H1 (cell line): ENCODE data around the gene RTF2. TPM values are rescaled to one million over a fixed set of nuclear protein-coding genes. Genes with fewer than 3 reads are reported as not detected.

Experiments used
- CTCF ChIA-PET: fragments of 300-600 bp; sonication (Branson Sonifier 250); formaldehyde crosslinking; loops from one replicate; lab custom pipeline; 2021; ENCODE audit not compliant: partially characterized antibody; lab: Charles Lee
- POLR2A ChIA-PET: fragments of 300-600 bp; sonication (Branson Sonifier 250); formaldehyde crosslinking; loops from one replicate; lab custom pipeline; 2021; ENCODE audit warnings: inconsistent platforms; ENCODE audit not compliant: partially characterized antibody; lab: Charles Lee
- DNase-seq, 2 experiments: peaks; one replicate each; pipeline versions ENCODE4 v3.0.0 to v3.0.0-alpha.2; 2010 to 2022; ENCODE audit warnings: low spot score in 2 of 2, low read depth in 1 of 2, mixed read lengths in 1 of 2
- FAIRE-seq: peaks from 2 replicates; lab custom pipeline; 2011; peaks lifted over from hg19 to GRCh38; lab: Jason Lieb, UNC
- H2AFZ ChIP-seq: 2 replicates; pipeline ENCODE4 v1.8.1; 2012; ENCODE audit warnings: low read length, inconsistent platforms
- H2AK5ac ChIP-seq: 2 replicates; pipeline ENCODE4 v1.6.1; 2013; ENCODE audit warnings: low read depth, low read length
- H2BK120ac ChIP-seq: replicated peaks from 2 replicates; pipeline ENCODE3; 2013; ENCODE audit warnings: low read depth, low read length, inconsistent platforms
- H2BK12ac ChIP-seq: 2 replicates; pipeline ENCODE4 v1.6.1; 2013; ENCODE audit warnings: low read depth, low read length
- H2BK15ac ChIP-seq: 2 replicates; pipeline ENCODE4 v1.6.1; 2013; ENCODE audit warnings: low read length
- H2BK20ac ChIP-seq: 2 replicates; pipeline ENCODE4 v1.6.1; 2013; ENCODE audit warnings: low read length
- H2BK5ac ChIP-seq: 2 replicates; pipeline ENCODE4 v1.6.1; 2013; ENCODE audit warnings: low read depth, low read length
- H3K14ac ChIP-seq: 2 replicates; pipeline ENCODE4 v1.6.1; 2013; ENCODE audit warnings: inconsistent platforms; ENCODE audit not compliant: insufficient read length
- H3K18ac ChIP-seq: 2 replicates; pipeline ENCODE4 v1.6.1; 2013; ENCODE audit warnings: low read length; ENCODE audit errors: extremely low read depth
- H3K23ac ChIP-seq: 2 replicates; pipeline ENCODE4 v1.6.1; 2013; ENCODE audit warnings: inconsistent platforms; ENCODE audit not compliant: insufficient read length
- H3K23me2 ChIP-seq: 2 replicates; pipeline ENCODE4 v1.6.1; 2013; ENCODE audit warnings: low read depth, low read length
- H3K27ac ChIP-seq: 2 replicates; pipeline ENCODE4 v1.6.1; 2011; ENCODE audit warnings: low read depth, low read length, inconsistent platforms
- H3K27me3 ChIP-seq, 4 experiments: replicated peaks in 1 of 4; 1 replicate in 1 of 4; 2 replicates in 3 of 4; pipeline versions ENCODE4 v1.6.1 to v1.8.1; 2011 to 2013; ENCODE audit warnings: low read length in 3 of 4, mild to moderate bottlenecking in 3 of 4, inconsistent platforms in 2 of 4, mixed read lengths in 2 of 4, moderate library complexity in 1 of 4; ENCODE audit not compliant: control insufficient read depth in 3 of 4, insufficient read depth in 3 of 4; ENCODE audit errors: extremely low read depth in 1 of 4
- H3K36me3 ChIP-seq, 4 experiments: 2 replicates each; pipeline versions ENCODE4 v1.6.1 to v1.8.1; 2011 to 2013; ENCODE audit warnings: mild to moderate bottlenecking in 4 of 4, low read length in 3 of 4, moderate library complexity in 2 of 4, control low read depth in 1 of 4, inconsistent platforms in 1 of 4; ENCODE audit not compliant: insufficient read depth in 4 of 4, control insufficient read depth in 2 of 4
- H3K4ac ChIP-seq: replicated peaks from 2 replicates; pipeline ENCODE3; 2013; ENCODE audit warnings: low read length, low read depth, mixed read lengths, inconsistent platforms; ENCODE audit not compliant: insufficient read length
- H3K4me1 ChIP-seq, 4 experiments: replicated peaks in 1 of 4; 1 replicate in 1 of 4; 2 replicates in 3 of 4; pipeline versions ENCODE4 v1.6.1 to v1.8.1; 2011 to 2013; ENCODE audit warnings: low read length in 3 of 4, inconsistent platforms in 2 of 4, mixed read lengths in 1 of 4; ENCODE audit not compliant: insufficient read depth in 4 of 4, control insufficient read depth in 3 of 4
- H3K4me2 ChIP-seq, 2 experiments: 2 replicates each; pipeline versions ENCODE4 v1.6.1 to v1.8.1; 2011 to 2013; ENCODE audit warnings: low read depth in 2 of 2, low read length in 2 of 2, control low read depth in 1 of 2, inconsistent platforms in 1 of 2, mild to moderate bottlenecking in 1 of 2; ENCODE audit not compliant: insufficient read depth in 1 of 2
- H3K4me3 ChIP-seq, 4 experiments: fragments of 200-600, 300-600 bp in 1 of 4; sonication (generic), shearing (Covaris generic), sonication (Bioruptor Twin) in 1 of 4; 2 replicates each; pipeline versions ENCODE4 v1.5.1 to v1.8.1; 2011 to 2016; ENCODE audit warnings: low read length in 4 of 4, low read depth in 3 of 4, control low read depth in 2 of 4, inconsistent platforms in 2 of 4, mild to moderate bottlenecking in 2 of 4, mixed read lengths in 1 of 4, moderate library complexity in 1 of 4; ENCODE audit not compliant: insufficient read depth in 2 of 4; ENCODE audit errors: extremely low read depth in 1 of 4
- H3K56ac ChIP-seq: replicated peaks from 2 replicates; pipeline ENCODE3; 2013; ENCODE audit warnings: low read depth, mild to moderate bottlenecking, mixed read lengths, low read length, inconsistent platforms; ENCODE audit not compliant: insufficient read length
- H3K79me1 ChIP-seq: 2 replicates; pipeline ENCODE4 v1.6.1; 2013; ENCODE audit warnings: low read depth, low read length, control low read depth
- H3K79me2 ChIP-seq, 2 experiments: 2 replicates each; pipeline versions ENCODE4 v1.6.1 to v1.8.1; 2012 to 2013; ENCODE audit warnings: low read length in 2 of 2, mild to moderate bottlenecking in 2 of 2, inconsistent platforms in 1 of 2; ENCODE audit not compliant: insufficient read depth in 2 of 2, control insufficient read depth in 1 of 2
- H3K9ac ChIP-seq, 4 experiments: replicated peaks in 1 of 4; 1 replicate in 1 of 4; 2 replicates in 3 of 4; pipeline versions ENCODE4 v1.6.1 to v1.8.1; 2011 to 2013; ENCODE audit warnings: low read depth in 3 of 4, low read length in 3 of 4, control low read depth in 2 of 4, mild to moderate bottlenecking in 2 of 4, moderate library complexity in 2 of 4, inconsistent platforms in 1 of 4; ENCODE audit errors: extremely low read depth in 1 of 4
- H3K9me3 ChIP-seq, 2 experiments: 2 replicates each; pipeline versions ENCODE4 v1.6.1 to v1.8.1; 2012 to 2013; ENCODE audit warnings: mild to moderate bottlenecking in 2 of 2, moderate library complexity in 2 of 2, control low read depth in 1 of 2, inconsistent platforms in 1 of 2, low read depth in 1 of 2, low read length in 1 of 2, mixed read lengths in 1 of 2; ENCODE audit not compliant: insufficient read depth in 2 of 2
- H4K20me1 ChIP-seq, 2 experiments: replicated peaks in 1 of 2; 2 replicates each; pipeline versions ENCODE3 to v1.8.1; 2011 to 2013; ENCODE audit warnings: inconsistent platforms in 2 of 2, low read length in 2 of 2, mild to moderate bottlenecking in 1 of 2; ENCODE audit not compliant: insufficient read depth in 2 of 2, control insufficient read depth in 1 of 2
- H4K5ac ChIP-seq: 2 replicates; pipeline ENCODE4 v1.6.1; 2013; ENCODE audit warnings: low read length, low read depth, mixed read lengths, inconsistent platforms; ENCODE audit not compliant: insufficient read length
- H4K8ac ChIP-seq: 2 replicates; pipeline ENCODE4 v1.8.0; 2013; ENCODE audit warnings: mild to moderate bottlenecking, moderate library complexity, low read length, inconsistent platforms; ENCODE audit not compliant: insufficient read depth; ENCODE audit errors: extremely low read depth
- H4K91ac ChIP-seq: replicated peaks from 2 replicates; pipeline ENCODE3; 2013; ENCODE audit warnings: low read length, mixed read lengths, inconsistent platforms; ENCODE audit not compliant: insufficient read length
- CBX5 ChIP-seq: fragments of 300-800, 300-1000 bp; sonication (generic); IDR thresholded peaks from 2 replicates; pipeline ENCODE4 v1.7.1; 2016; ENCODE audit warnings: antibody characterized with exemption, low read length, low read depth
- EZH2 ChIP-seq: fragments of 200-600 bp; sonication (generic); IDR thresholded peaks from 2 replicates; pipeline ENCODE4 v1.7.1; 2012; ENCODE audit warnings: low read depth, mild to moderate bottlenecking, moderate library complexity, low read length, inconsistent platforms; ENCODE audit not compliant: severe bottlenecking
- KDM5A ChIP-seq: fragments of 200-600 bp; IDR thresholded peaks from 2 replicates; pipeline ENCODE4 v1.7.1; 2012; ENCODE audit warnings: mild to moderate bottlenecking, low read length, inconsistent platforms, mixed read lengths
- POLR2A ChIP-seq, 2 experiments: IDR thresholded peaks; 1 replicate in 1 of 2; 2 replicates in 1 of 2; pipeline ENCODE4 v1.6.1; 2011; ENCODE audit warnings: low read depth in 2 of 2, low read length in 2 of 2, mild to moderate bottlenecking in 2 of 2; ENCODE audit errors: control extremely low read depth in 1 of 2
- RFX5 ChIP-seq: IDR thresholded peaks from 2 replicates; pipeline ENCODE4 v1.6.1; 2011; ENCODE audit warnings: low read depth, low read length, improper control_type of control experiment, borderline replicate concordance
- RXRA ChIP-seq: IDR thresholded peaks from 2 replicates; pipeline ENCODE4 v1.6.1; 2011; ENCODE audit warnings: low read depth, mild to moderate bottlenecking, low read length, moderate library complexity; ENCODE audit not compliant: insufficient read depth
- SP2 ChIP-seq: IDR thresholded peaks from 2 replicates; pipeline ENCODE4 v1.6.1; 2012; ENCODE audit warnings: mild to moderate bottlenecking, low read length, inconsistent platforms
- TCF12 ChIP-seq: IDR thresholded peaks from 2 replicates; pipeline ENCODE4 v1.6.1; 2011; ENCODE audit warnings: low read depth, mild to moderate bottlenecking, low read length
- WGBS, 2 experiments: shearing (Covaris generic) in 1 of 2; methylation state at CpG; one replicate each; pipeline versions ENCODE4 v1.1.6 to v1.1.7; 2013 to 2015; ENCODE audit warnings: low lambda C conversion rate in 2 of 2, mixed read lengths in 2 of 2, inconsistent platforms in 1 of 2, low coverage in 1 of 2, missing lambda C conversion rate in 1 of 2; ENCODE audit not compliant: insufficient replicate concordance in 2 of 2, insufficient coverage in 1 of 2, insufficient read length in 1 of 2; ENCODE audit errors: extremely low coverage in 1 of 2, missing lambda C conversion rate in 1 of 2; 5-methylcytosine and 5-hydroxymethylcytosine counted together
- polyA plus RNA-seq, 7 experiments: library from polyadenylated mRNA; depleted of rRNA in 3 of 7; stranded (reverse) in 5 of 7; unstranded in 2 of 7; fragments of >200 nt in 5 of 7; fragments of 200-250 nt in 2 of 7; gene quantifications; 1 replicate in 5 of 7; 2 replicates in 1 of 7; 4 replicates in 1 of 7; pipeline versions ENCODE4 v1.2.1 to v1.2.3, GENCODE V29; 2011 to 2013; ENCODE audit warnings: missing spikeins in 2 of 7, mixed read lengths in 2 of 7
- total RNA-seq: library from RNA; stranded (reverse); fragmentation: NEBNext Ultra II Directional; extraction: Animal tissue kit (Norgen Biotek cat#: 25700); gene quantifications from 2 replicates; pipeline ENCODE4 v1.2.1, GENCODE V29; 2021

The RTF2 gene
- total and polyA plus RNA-seq, 2 of the 8 experiments (the other 6 are each of a cell fraction or from before 2014, with no cell fraction given) = 33.9 to 51.2 TPM

DNA sequence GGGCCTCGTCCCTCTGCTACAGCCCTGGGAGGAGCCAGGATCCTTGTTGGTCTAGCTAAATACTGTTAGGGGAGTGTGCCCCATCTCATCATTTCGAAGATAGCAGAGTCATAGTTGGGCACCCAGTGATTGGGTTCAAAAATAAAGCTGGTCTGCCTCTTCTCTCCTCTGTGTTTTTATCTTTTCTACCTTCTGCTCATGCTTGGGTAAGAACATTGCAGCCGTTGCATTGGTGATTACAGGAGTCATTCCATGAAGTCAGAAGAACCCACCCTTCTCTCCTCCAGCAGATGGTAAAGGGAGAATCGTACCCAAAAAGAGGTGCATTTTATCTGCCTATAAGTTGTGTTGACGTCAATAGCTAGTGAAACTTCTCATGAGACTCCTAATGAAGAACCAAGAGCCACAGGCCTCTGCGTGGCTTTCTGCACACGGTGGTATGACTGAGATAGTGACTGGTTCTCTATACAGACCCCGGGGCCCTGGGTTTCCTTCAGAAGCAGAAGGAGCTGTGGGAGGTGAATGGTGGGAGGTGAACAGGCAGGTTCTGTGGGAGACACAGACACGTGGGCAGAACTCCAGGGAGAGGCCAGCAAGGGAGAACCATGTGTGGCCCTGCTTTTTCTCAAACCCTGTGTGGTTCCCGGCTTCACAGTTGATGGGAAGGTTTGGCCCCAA lies 50.4 kb downstream of the RTF2 start:
- Histone ChIP-seq H3K79me1 (no peaks in the 10 kb centered on the region), H3K23me2 (no peaks in the 10 kb centered on the region), H3K9me3 (peaks cover 7 to 21% of the 10 kb centered on the region in 2 experiments; a peak in 2 of 4 replicates), H3K36me3 (peaks cover 0 to 31% (median 23%) of the 10 kb centered on the region in 4 experiments; a peak in 6 of 8 replicates), H3K4me1 (no peaks in the 10 kb centered on the region), H3K9ac (no peak overlapping the region), H2BK15ac (no peak overlapping the region), H3K56ac (no peak overlapping the region), H3K23ac (no peak overlapping the region), H2AFZ (no peak overlapping the region), H2AK5ac (no peak overlapping the region), H2BK12ac (no peak overlapping the region), H4K91ac (no peak overlapping the region), H3K18ac (no peak overlapping the region), H2BK120ac (no peak overlapping the region), H3K4me3 (no peak overlapping the region), H3K14ac (no peak overlapping the region), H3K4ac (no peak overlapping the region), H3K27me3 (no peaks in the 10 kb centered on the region), H2BK5ac (no peak overlapping the region), H4K8ac (no peak overlapping the region), H3K27ac (no peak overlapping the region), H4K5ac (no peak overlapping the region), H2BK20ac (no peak overlapping the region), H3K79me2 (no peaks in the 10 kb centered on the region), H3K4me2 (no peak overlapping the region), H4K20me1 (no peaks in the 10 kb centered on the region)
- no peak for TF ChIP-seq CBX5
- TF ChIP-seq POLR2A (IDR thresholded peaks at IDR 0.05; ENCODE audit: control extremely low read depth in 1 of 2, low read depth in 2 of 2, low read length in 2 of 2) = no peak
- no peak for TF ChIP-seq RXRA
- no peak for TF ChIP-seq EZH2
- no peak for TF ChIP-seq KDM5A
- no peak for TF ChIP-seq SP2
- TF ChIP-seq RFX5 = no peak
- no peak for TF ChIP-seq TCF12
- CTCF ChIA-PET = no interaction called here
- 94% methylated on average over 10 of the region's 10 CpGs; no CpG with 5 or more reads in 1 of the 2 experiments for WGBS, 2 experiments
- DNase-seq (no peak), FAIRE-seq (no peak)
- POLR2A ChIA-PET = no interaction called here
